ELR (cell line): ENCODE measurements around the gene POFUT1.
"Not testable (repeated sequence)": the region's sequence is repeated elsewhere in the genome, so short reads cannot be mapped to it uniquely, and the experiment has no call there.

Source experiments
- DNase-seq: peaks from one replicate; pipeline ENCODE4 v3.0.0-alpha.2; 2015; ENCODE audit warnings: low read depth

The POFUT1 gene

DNA sequence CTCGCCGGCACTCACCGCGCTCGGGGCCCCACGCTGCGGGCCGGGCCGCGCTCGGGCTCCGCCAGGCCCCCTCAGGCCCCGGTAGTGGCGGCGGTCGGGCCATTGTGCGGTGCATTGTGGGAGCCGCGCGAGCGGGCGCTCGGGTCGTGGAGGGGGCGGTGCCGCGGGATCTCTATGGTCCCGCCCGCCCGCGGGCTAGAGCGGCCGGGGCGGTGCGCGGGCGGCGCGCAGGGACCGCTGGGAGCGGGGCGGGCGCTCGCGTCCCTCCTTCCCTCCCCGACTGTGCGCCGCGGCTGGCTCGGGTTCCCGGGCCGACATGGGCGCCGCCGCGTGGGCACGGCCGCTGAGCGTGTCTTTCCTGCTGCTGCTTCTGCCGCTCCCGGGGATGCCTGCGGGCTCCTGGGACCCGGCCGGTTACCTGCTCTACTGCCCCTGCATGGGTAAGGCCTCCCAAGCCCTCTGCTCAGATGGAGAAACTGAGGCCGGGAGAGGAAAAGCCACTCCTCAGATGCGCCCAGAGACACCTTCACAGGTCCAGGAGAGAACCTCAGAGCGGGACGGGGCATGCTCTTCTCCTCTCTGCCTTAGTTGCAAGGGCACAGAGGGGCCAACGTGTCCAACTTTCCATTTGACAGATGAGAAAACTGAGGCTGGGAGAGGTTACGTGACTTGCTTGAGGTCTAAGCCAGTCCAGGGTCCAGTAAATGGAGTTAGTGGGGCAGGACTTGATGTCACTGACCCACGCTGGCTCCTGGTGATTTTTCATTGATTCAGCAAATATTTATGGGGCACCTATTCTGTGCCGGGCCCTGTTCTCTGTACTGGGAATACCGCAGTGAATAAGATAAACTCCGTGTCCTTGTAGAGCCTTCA, at the start of gene POFUT1, which contains the start of gene PLAGL2:
Gene POFUT1 (plus strand): TSS at position 255 of the 873 bp plus-strand sequence. CDS start 62 bp downstream, at position 317.
Gene PLAGL2 (minus strand): TSS at position 118 of the 873 bp plus-strand sequence. CDS start 5,565 bp downstream, outside the sequence.
- peak; percentile 94 for DNase-seq

DNA sequence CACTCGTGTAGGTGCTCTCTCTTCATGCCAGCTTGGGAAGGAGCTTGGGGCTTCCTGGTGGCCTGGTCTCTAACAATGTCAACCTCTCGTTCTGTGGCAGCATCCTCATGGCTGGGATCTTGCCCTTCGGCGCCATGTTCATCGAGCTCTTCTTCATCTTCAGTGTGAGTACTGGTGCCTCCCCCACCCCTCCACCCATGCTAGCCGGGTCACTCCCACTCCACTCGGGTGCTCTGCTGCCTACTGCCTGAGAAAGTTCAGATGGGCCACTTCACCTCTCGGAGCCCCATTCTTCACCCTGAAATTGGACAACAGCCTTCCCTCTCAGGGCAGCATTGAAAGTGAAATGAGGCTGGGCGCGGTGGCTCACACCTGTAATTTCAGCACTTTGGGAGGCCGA, 49.3 kb upstream of the POFUT1 start:
- no peak for DNase-seq

GRCh38 chr20:32158943-32159660, 48.6 kb upstream of the POFUT1 start:
- DNase-seq: no peak

GRCh38 chr20:32159766-32160221, 47.9 kb upstream of the POFUT1 start:
- no peak for DNase-seq

GRCh38 chr20:32160341-32160740, 47.3 kb upstream of the POFUT1 start:
- no peak for DNase-seq

- DNase-seq: no peak
These were observed 45.3 kb upstream of the POFUT1 start for GRCh38 chr20:32162351-32162750.

- no peak for DNase-seq
These were observed 43.7 kb upstream of the POFUT1 start for GRCh38 chr20:32163951-32164350.

DNA sequence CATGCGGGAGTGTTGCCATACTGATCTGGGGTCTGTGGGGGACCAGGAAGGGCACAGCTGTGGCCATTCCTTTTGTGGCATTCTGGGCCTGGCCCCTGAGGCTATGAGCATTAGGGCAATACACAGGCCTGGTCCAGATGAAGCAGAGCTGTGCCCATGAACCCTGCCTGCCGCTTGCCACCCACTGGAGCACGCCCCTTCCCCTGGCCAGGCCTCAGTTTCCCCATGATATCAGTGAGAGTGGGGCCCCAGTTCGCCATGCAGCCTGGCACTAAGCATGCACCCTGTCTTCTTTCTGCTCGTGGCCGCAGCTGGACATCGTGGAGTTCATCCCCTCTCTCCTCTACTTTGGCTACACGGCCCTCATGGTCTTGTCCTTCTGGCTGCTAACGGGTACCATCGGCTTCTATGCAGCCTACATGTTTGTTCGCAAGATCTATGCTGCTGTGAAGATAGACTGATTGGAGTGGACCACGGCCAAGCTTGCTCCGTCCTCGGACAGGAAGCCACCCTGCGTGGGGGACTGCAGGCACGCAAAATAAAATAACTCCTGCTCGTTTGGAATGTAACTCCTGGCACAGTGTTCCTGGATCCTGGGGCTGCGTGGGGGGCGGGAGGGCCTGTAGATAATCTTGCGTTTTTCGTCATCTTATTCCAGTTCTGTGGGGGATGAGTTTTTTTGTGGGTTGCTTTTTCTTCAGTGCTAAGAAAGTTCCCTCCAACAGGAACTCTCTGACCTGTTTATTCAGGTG, 42.5 kb upstream of the POFUT1 start:
- no peak for DNase-seq

DNA sequence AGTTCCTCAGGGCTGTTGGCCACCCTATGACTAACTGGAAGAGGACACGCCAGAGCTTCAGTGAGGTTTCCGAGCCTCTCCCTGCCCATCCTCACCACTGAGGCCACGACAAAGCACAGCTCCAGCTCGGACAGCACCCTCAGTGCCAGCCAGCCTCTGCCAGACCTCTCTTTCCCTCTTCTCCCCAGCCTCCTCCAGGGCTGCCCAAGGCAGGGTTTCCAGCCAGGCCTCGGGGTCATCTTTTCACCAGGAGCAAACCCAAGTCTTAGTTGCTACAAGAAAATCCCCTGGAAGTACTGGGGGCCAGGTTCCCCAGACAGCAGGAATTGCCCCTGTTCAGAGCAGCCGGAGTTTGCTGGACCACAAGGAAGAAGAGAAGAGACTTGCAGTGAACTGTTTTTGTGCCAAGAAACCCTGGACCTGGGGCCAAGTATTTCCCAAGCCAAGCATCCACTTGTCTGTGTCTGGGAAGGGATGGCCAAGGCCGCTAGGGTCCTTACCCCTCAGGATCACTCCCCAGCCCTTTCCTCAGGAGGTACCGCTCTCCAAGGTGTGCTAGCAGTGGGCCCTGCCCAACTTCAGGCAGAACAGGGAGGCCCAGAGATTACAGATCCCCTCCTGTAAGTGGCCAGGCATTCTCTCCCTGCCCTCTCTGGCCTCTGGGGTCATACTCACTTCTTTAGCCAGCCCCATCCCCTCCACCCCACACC, 41.7 kb upstream of the POFUT1 start:
- DNase-seq: no peak

DNA sequence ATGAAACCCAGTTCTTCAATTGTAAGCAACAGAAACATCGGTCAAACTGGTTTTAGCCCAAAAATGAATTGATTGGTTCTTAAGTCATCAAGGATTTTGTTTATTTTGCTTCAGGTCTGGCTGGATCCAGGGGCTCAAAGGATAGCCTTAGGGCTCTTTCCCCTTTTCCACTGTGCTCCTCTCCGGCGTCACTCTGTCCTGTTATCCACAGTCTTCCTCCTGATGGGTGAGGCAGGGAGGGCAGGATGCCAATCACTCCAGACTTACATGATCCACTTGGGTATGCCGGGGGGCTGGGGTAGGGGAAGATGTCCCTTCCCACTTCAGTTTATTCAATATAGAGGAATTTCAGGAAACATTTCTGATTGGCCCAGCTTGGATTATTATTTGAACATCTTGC, 40.1 kb upstream of the POFUT1 start:
- no peak for DNase-seq

- peak; percentile 18 for DNase-seq
These were observed 39.3 kb upstream of the POFUT1 start for GRCh38 chr20:32168184-32168910.

- DNase-seq: not testable (repeated sequence)
These were observed 30.0 kb upstream of the POFUT1 start for GRCh38 chr20:32177696-32178095.

DNA sequence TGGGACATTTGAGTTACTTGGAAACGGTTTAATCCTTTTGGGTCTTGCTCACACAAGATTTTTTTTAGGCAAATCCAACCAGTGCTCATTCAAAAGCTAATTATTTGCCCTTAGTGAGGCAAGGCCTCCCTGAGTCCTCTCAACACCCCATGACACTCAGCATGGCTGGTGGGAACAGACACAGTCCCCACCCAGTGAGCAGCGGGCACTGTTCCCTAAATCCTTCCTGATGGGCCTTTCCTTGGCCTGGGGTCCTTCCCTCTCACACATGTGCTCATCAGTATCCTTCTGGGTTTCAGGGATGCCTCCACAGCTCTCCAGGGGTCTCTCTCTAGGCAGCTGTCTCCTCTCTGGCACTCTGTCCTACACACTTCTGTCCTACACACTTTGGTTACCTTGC, 28.2 kb upstream of the POFUT1 start:
- no peak for DNase-seq

DNA sequence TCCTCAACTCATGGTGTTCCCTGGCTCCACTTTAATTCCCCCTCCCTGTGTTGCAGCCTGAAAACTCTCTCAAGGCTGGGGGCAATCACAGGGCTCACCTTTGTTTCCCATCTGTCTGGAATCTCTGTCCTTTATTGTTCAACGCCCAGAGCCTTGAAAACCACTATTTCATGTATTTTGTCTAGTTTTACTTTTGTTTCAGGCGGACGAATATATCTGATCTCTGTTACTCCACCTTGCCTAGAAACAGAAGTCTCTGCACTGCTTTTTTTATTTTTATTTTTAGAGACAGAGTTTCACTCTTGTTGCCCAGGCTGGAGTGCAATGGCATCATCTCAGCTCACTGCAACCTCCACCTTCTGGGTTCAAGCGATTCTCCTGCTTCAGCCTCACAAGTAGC, 27.7 kb upstream of the POFUT1 start:
- no peak for DNase-seq

DNA sequence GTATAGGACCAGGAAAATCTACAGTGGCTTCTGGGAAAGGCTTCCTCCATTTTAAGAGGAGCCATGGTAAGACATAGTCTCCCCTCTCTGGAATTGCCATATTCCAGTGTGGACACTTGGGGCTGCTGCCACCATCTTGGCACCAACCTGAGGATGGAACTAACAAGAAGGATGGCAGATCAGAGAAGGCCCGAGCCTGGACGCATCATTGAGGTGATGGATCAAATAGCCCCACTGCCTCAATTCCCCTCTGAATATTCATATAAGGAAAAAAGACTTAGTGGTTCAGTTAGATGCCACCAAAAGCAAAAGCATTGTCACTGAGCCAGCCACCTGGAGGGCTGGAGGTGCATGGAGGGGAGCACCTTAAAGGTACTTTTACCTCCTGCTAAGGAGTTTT, 26.1 kb upstream of the POFUT1 start:
- no peak for DNase-seq

GRCh38 chr20:32183947-32184635, 23.6 kb upstream of the POFUT1 start:
- DNase-seq: no peak

DNA sequence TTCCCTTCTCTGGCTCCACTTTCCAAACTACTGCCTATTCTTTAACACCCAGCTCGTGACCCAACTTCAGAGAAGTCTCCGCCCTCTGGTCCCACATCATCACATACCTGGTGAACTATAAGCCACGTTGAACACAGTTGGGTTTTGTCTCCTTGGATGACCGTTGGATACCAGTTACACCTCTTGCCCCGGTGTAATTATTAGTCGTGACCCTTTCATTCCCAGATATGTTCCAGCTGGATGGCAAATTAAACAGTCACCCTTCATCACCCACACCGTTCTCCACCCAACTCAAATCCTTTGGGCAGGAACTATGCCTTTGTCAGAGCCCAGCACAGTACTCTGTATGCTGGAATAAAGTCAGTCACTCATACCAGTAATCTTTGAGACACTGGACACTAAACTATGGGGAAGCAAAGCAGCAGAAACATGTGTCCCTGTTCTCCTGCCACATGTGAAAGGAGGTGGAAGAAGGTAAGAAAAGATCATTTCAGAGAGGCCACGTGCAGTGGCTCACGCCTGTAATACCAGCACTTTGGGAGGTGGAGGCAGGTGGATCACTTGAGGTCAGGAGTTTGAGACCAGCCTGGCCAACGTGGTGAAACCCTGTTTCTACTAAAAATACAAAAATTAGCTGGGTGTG, 22.6 kb upstream of the POFUT1 start:
- DNase-seq: no peak

DNA sequence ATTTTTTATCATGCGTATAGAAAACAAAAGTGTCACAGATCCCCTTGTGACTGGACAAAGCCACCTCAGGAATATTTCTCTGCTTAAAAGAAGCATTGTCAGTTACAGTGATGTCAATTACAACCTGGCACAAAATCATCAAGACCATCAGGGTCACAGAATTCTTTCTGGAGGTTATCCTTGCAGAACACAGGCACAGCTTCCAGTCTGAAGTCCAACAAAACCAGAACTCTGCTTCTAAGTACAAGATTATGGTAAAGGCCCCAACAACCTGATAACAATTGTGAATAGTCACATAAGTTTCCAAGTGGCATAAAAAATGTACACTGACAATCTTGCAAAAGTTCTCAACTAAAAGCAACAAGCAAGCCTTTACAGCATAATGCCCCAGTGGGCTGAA, 21.2 kb upstream of the POFUT1 start:
- no peak for DNase-seq

GRCh38 chr20:32188376-32189122, 19.1 kb upstream of the POFUT1 start:
- no peak for DNase-seq
